HepG2 (cell line): Measurements from ENCODE around the gene WBP1. TPM values are rescaled to one million over a fixed set of nuclear protein-coding genes. Genes with fewer than 3 reads are reported as not detected.

Source experiments
- CCAR2 ChIP-seq: fragments of 200-400 bp; formaldehyde crosslinking; optimal IDR thresholded peaks from 2 replicates; pipeline ENCODE3; 2018; ENCODE audit warnings: low read depth, mild to moderate bottlenecking, low read length, moderate library complexity
- ELF4 ChIP-seq: sonication (generic); formaldehyde crosslinking; IDR thresholded peaks from 2 replicates; pipeline ENCODE4 v1.5.0; 2020; ENCODE audit warnings: missing genetic modification reagents, mild to moderate bottlenecking, moderate library complexity, borderline replicate concordance
- GABPB1 ChIP-seq: IDR thresholded peaks from 2 replicates; pipeline ENCODE4 v1.6.1; 2016; ENCODE audit warnings: mild to moderate bottlenecking, missing genetic modification reagents, moderate library complexity, missing compliant biosample characterization
- JDP2 ChIP-seq: sonication (generic); formaldehyde crosslinking; IDR thresholded peaks from 2 replicates; pipeline ENCODE4 v1.8.1; 2022; ENCODE audit warnings: missing genetic modification reagents, borderline replicate concordance
- KIAA2018 ChIP-seq: sonication (generic); formaldehyde crosslinking; IDR thresholded peaks from 2 replicates; pipeline ENCODE4 v1.5.0; 2020; ENCODE audit warnings: mild to moderate bottlenecking, missing genetic modification reagents, borderline replicate concordance
- NFKB2 ChIP-seq: sonication (generic); formaldehyde crosslinking; IDR thresholded peaks from 2 replicates; pipeline ENCODE4 v1.4.0; 2020; ENCODE audit warnings: missing genetic modification reagents, borderline replicate concordance
- PRPF4 ChIP-seq: fragments of 200-400 bp; formaldehyde crosslinking; IDR thresholded peaks from 2 replicates; pipeline ENCODE4 v1.6.1; 2016; ENCODE audit warnings: low read length, low read depth; ENCODE audit not compliant: poor library complexity, severe bottlenecking
- RBAK ChIP-seq: sonication (generic); formaldehyde crosslinking; IDR thresholded peaks from 2 replicates; pipeline ENCODE4 v1.5.1; 2020; ENCODE audit warnings: mild to moderate bottlenecking, missing genetic modification reagents
- RXRA ChIP-seq: sonication (generic); formaldehyde crosslinking; IDR thresholded peaks from 2 replicates; pipeline ENCODE4 v1.5.1; 2020; ENCODE audit warnings: missing genetic modification reagents
- TRIM22 ChIP-seq: fragments of 450-650 bp; IDR thresholded peaks from 2 replicates; pipeline ENCODE4 v1.6.1; 2017
- ZNF276 ChIP-seq: sonication (generic); formaldehyde crosslinking; IDR thresholded peaks from 2 replicates; pipeline ENCODE4 v1.4.0; 2020; ENCODE audit warnings: mild to moderate bottlenecking, low read depth, missing genetic modification reagents
- ZNF576 ChIP-seq: sonication (generic); formaldehyde crosslinking; IDR thresholded peaks from 2 replicates; pipeline ENCODE4 v1.4.0; 2020; ENCODE audit warnings: mild to moderate bottlenecking, missing genetic modification reagents
- ZNF607 ChIP-seq: sonication (generic); formaldehyde crosslinking; IDR thresholded peaks from 2 replicates; pipeline ENCODE4 v1.5.1; 2020; ENCODE audit warnings: missing genetic modification reagents, mild to moderate bottlenecking, borderline replicate concordance
- ZNF616 ChIP-seq: sonication (generic); formaldehyde crosslinking; IDR thresholded peaks from 2 replicates; pipeline ENCODE4 v1.5.0; 2020; ENCODE audit warnings: low read depth, mild to moderate bottlenecking, missing genetic modification reagents
- polyA plus RNA-seq, 8 experiments: library from polyadenylated mRNA; depleted of rRNA in 3 of 8; stranded (reverse) in 7 of 8; unstranded in 1 of 8; fragments of >200 nt; fragmentation: Illumina TruSeq in 4 of 8; extraction: Trizol in 4 of 8; gene quantifications; 2 replicates each; pipeline versions ENCODE4 v1.2.1 to v1.2.3, GENCODE V29; 2011 to 2016; ENCODE audit warnings: low read depth in 4 of 8, missing spikeins in 1 of 8, mixed read lengths in 1 of 8; ENCODE audit not compliant: insufficient read depth in 1 of 8
- total RNA-seq, 5 experiments: library from RNA; depleted of rRNA; stranded (reverse); fragments of >200 nt; fragmentation: Illumina TruSeq; extraction: Trizol; gene quantifications; 2 replicates each; pipeline ENCODE4 v1.2.3, GENCODE V29; 2016; ENCODE audit warnings: low read depth in 1 of 5
- TF ChIP-seq, protein P1 (sequence below): sonication (generic); formaldehyde crosslinking; IDR thresholded peaks from 2 replicates; pipeline ENCODE4 v1.4.0; 2020; ENCODE audit warnings: missing genetic modification reagents

The WBP1 gene
- total and polyA plus RNA-seq, 2 of the 13 experiments (the other 11 are each of a cell fraction or from before 2014, with no cell fraction given), result 38.8 to 85.7 TPM

- TF ChIP-seq KIAA2018 (CRISPR knock-in tag), result 0 out of 2 replicates have a peak, but pooled peaks have one; percentile 33
- TF ChIP-seq CCAR2, result no peak
- no peak for TF ChIP-seq JDP2
- TF ChIP-seq RXRA (CRISPR knock-in tag), result peak; percentile 83; the same call in 1 of the 2 replicates
- TF ChIP-seq, protein P1, sequence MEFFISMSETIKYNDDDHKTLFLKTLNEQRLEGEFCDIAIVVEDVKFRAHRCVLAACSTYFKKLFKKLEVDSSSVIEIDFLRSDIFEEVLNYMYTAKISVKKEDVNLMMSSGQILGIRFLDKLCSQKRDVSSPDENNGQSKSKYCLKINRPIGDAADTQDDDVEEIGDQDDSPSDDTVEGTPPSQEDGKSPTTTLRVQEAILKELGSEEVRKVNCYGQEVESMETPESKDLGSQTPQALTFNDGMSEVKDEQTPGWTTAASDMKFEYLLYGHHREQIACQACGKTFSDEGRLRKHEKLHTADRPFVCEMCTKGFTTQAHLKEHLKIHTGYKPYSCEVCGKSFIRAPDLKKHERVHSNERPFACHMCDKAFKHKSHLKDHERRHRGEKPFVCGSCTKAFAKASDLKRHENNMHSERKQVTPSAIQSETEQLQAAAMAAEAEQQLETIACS (CRISPR knock-in tag), result peak; percentile 58; the same call in 1 of the 2 replicates
- peak; percentile 87 for TF ChIP-seq NFKB2 (CRISPR knock-in tag)
- TF ChIP-seq ZNF607, result peak; percentile 68; the same call in 1 of the 2 replicates
- no peak for TF ChIP-seq RBAK (CRISPR knock-in tag)
- peak; percentile 55; the same call in 1 of the 2 replicates for TF ChIP-seq ELF4
- TF ChIP-seq GABPB1, result peak; percentile 78; the same call in 1 of the 2 replicates
- TF ChIP-seq PRPF4, result no peak
- TF ChIP-seq ZNF276, result peak; percentile 85; the same call in 1 of the 2 replicates
- no peak for TF ChIP-seq TRIM22
- peak; percentile 85 for TF ChIP-seq ZNF576 (CRISPR knock-in tag)
- 0 out of 2 replicates have a peak, but pooled peaks have one; percentile 24 for TF ChIP-seq ZNF616
Measured at GRCh38 chr2:74441690-74442482, 16.4 kb upstream of the WBP1 start, which contains the start of gene RTKN (continued).
